ENCODE measurements around the gene LPP. TPM values are rescaled to one million over a fixed set of nuclear protein-coding genes. Genes with fewer than 3 reads are reported as not detected.

LPP gene
- total and polyA plus RNA-seq, 2 donors from 2014 or later: 6.7 to 233 TPM

DNA sequence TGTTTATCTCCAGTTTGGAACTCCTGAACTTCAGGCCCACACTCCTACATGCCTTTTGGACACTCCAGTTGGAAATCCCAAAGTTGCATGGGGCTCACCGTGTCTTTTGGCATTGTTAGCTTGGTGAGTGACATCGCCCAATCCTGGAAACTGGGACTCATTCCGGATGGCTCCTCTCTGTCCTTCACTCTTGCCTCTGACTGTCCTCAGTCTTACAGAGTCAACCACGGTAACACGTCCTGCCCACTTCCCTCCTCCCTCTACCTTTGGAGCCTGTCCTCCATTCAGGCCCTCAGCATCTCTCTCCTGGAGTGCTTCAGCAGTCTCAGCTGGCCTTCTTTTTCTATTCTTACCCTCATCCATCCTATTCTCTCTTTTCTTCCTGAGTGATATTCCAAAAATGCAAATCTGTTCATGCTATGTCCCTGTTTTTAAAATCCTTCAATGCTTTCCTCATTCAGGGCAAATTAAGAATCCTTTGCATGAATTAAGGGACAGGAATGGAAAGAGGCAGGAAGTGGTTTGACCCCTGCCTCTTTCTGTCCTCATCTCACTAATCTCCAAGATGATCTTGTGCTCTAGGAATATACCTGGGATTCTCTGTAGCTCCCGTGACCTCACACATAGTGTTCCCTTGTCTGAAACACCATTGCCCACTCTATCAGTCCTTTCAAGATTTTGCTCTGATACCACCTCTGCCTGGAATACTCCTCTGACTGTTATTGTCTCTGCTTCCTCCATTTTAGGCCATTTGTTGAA lies 42.5 kb downstream of the LPP start:
- intact Hi-C loops (cut with DNase I): no loop called here
- DNase-seq (no peak), FAIRE-seq (no peak)
- peaks cover 0 to 7% (median 7%) of the 10 kb centered on the region in 3 donors for H3K36me3 ChIP-seq (ENCODE audit: control insufficient read depth in 2 of 3, insufficient read depth in 3 of 3, low read length in 3 of 3)
- TF ChIP-seq, protein P1, sequence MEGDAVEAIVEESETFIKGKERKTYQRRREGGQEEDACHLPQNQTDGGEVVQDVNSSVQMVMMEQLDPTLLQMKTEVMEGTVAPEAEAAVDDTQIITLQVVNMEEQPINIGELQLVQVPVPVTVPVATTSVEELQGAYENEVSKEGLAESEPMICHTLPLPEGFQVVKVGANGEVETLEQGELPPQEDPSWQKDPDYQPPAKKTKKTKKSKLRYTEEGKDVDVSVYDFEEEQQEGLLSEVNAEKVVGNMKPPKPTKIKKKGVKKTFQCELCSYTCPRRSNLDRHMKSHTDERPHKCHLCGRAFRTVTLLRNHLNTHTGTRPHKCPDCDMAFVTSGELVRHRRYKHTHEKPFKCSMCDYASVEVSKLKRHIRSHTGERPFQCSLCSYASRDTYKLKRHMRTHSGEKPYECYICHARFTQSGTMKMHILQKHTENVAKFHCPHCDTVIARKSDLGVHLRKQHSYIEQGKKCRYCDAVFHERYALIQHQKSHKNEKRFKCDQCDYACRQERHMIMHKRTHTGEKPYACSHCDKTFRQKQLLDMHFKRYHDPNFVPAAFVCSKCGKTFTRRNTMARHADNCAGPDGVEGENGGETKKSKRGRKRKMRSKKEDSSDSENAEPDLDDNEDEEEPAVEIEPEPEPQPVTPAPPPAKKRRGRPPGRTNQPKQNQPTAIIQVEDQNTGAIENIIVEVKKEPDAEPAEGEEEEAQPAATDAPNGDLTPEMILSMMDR (IDR thresholded peaks at IDR 0.05; ENCODE audit: borderline replicate concordance, extremely low read depth, insufficient read depth): no peak
- no peak overlapping the region for H3K27ac ChIP-seq (ENCODE audit: low read depth in 2 of 2, low read length in 2 of 2)
- H3K9ac ChIP-seq (ENCODE audit: low read length in 3 of 3): no peak overlapping the region
- H3K27me3 ChIP-seq (ENCODE audit: control insufficient read depth, insufficient read depth, low read length): no peaks in the 10 kb centered on the region
- H3K4me3 ChIP-seq (ENCODE audit: low read length in 3 of 3): no peak overlapping the region
- H3K9me3 ChIP-seq (ENCODE audit: control insufficient read depth in 2 of 3, insufficient read depth in 1 of 3, low read length in 3 of 3): no peaks in the 10 kb centered on the region
- H3K4me1 ChIP-seq (ENCODE audit: control insufficient read depth in 2 of 3, insufficient read depth in 2 of 3, low read depth in 1 of 3, low read length in 3 of 3): peaks cover 0 to 13% (median 9%) of the 10 kb centered on the region in 3 donors

DNA sequence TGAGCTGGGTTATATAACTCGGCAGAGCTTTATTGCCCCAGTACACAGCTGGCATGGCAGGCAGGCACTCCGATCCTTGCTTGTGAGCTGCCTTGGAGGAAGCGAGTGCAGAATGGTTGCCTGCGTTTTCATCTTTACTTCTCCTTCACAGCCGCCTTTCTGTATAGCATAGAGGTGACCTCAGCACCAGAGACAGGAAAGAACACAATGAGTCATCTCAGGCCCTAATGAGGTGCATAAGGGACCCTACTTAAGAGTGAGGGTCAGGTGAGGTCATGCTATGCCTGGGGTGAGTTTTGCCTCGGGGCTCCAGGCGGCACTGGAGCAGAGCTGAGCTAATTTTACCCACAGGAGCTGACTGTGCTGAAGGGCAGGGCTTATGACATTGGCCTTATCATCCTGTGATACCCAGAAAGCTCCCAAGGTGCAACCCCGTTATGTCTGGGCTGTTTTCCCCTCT lies 43.5 kb downstream of the LPP start:
- peak overlapping the region in 1 of 2 donors; percentile 5 for H3K27ac ChIP-seq (ENCODE audit: low read depth in 2 of 2, low read length in 2 of 2)
- FAIRE-seq: no peak
- intact Hi-C loops (cut with DNase I): no loop called here
- H3K4me1 ChIP-seq (ENCODE audit: control insufficient read depth in 2 of 3, insufficient read depth in 2 of 3, low read depth in 1 of 3, low read length in 3 of 3): peaks cover 0 to 13% (median 9%) of the 10 kb centered on the region in 3 donors
- H3K27me3 ChIP-seq (ENCODE audit: control insufficient read depth, insufficient read depth, low read length): no peaks in the 10 kb centered on the region
- TF ChIP-seq, protein P1 (IDR thresholded peaks at IDR 0.05; ENCODE audit: borderline replicate concordance, extremely low read depth, insufficient read depth): no peak
- peak in 1 of 5 donors; percentile 64 for DNase-seq
- no peaks in the 10 kb centered on the region for H3K9me3 ChIP-seq (ENCODE audit: control insufficient read depth in 2 of 3, insufficient read depth in 1 of 3, low read length in 3 of 3)
- H3K9ac ChIP-seq (ENCODE audit: low read length in 3 of 3): no peak overlapping the region
- no peak overlapping the region for H3K4me3 ChIP-seq (ENCODE audit: low read length in 3 of 3)
- peaks cover 0 to 7% (median 4%) of the 10 kb centered on the region in 3 donors for H3K36me3 ChIP-seq (ENCODE audit: control insufficient read depth in 2 of 3, insufficient read depth in 3 of 3, low read length in 3 of 3)

DNA sequence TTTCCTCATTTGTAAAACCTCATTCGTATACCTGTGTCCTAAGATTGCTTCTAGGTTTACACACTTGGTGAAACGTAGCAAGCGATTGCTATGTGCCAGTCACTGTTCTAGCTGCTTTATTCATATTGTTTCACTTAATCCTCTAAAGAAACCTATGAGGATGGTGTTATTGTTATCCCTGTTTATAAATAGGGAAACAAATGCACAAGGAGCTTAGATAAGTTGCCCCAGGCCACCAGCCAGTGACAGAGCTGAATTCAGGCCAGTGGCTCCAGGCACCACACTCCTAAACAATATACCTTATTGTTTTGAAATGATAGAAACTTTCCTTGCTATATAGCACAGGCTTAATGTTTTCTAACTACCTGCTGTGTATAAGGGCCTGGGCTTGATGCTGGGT lies 44.0 kb downstream of the LPP start:
- Histone ChIP-seq H3K27me3 (ENCODE audit: control insufficient read depth, insufficient read depth, low read length) (no peaks in the 10 kb centered on the region), H3K9me3 (ENCODE audit: control insufficient read depth in 2 of 3, insufficient read depth in 1 of 3, low read length in 3 of 3) (no peaks in the 10 kb centered on the region), H3K27ac (ENCODE audit: low read depth in 2 of 2, low read length in 2 of 2) (no peak overlapping the region), H3K36me3 (ENCODE audit: control insufficient read depth in 2 of 3, insufficient read depth in 3 of 3, low read length in 3 of 3) (peaks cover 0 to 4% (median 2%) of the 10 kb centered on the region in 3 donors), H3K4me1 (ENCODE audit: control insufficient read depth in 2 of 3, insufficient read depth in 2 of 3, low read depth in 1 of 3, low read length in 3 of 3) (peaks cover 0 to 13% (median 9%) of the 10 kb centered on the region in 3 donors), H3K9ac (ENCODE audit: low read length in 3 of 3) (no peak overlapping the region), H3K4me3 (ENCODE audit: low read length in 3 of 3) (no peak overlapping the region)
- intact Hi-C loops (cut with DNase I): no loop called here
- no peak for FAIRE-seq
- TF ChIP-seq, protein P1 (IDR thresholded peaks at IDR 0.05; ENCODE audit: borderline replicate concordance, extremely low read depth, insufficient read depth): no peak
- no peak for DNase-seq

Data from kidney (tissue), 14 donors.